ENCODE results near the gene FHL2.

The FHL2 gene

GRCh38 chr2:105442721-105443120, 43.9 kb upstream of the FHL2 start:
- no peak for DNase-seq (ENCODE audit: low read depth)
- TF ChIP-seq CTCF (IDR thresholded peaks at IDR 0.05; ENCODE audit: insufficient read depth, low read depth, low read length, missing control alignments): no peak
- no peak overlapping the region for H3K4me3 ChIP-seq (ENCODE audit: low read depth, low read length)

GRCh38 chr2:105442056-105442455, 43.2 kb upstream of the FHL2 start:
- TF ChIP-seq CTCF (IDR thresholded peaks at IDR 0.05; ENCODE audit: insufficient read depth, low read depth, low read length, missing control alignments): no peak
- DNase-seq (ENCODE audit: low read depth): no peak
- no peak overlapping the region for H3K4me3 ChIP-seq (ENCODE audit: low read depth, low read length)

- no peak for TF ChIP-seq CTCF (IDR thresholded peaks at IDR 0.05; ENCODE audit: insufficient read depth, low read depth, low read length, missing control alignments)
- DNase-seq (ENCODE audit: low read depth): no peak
Observed at GRCh38 chr2:105439141-105439540, 40.3 kb upstream of the FHL2 start.

GRCh38 chr2:105438104-105438929, 39.5 kb upstream of the FHL2 start:
- TF ChIP-seq CTCF (IDR thresholded peaks at IDR 0.05; ENCODE audit: insufficient read depth, low read depth, low read length, missing control alignments): no peak
- no peak overlapping the region for H3K4me3 ChIP-seq (ENCODE audit: low read depth, low read length)
- DNase-seq (ENCODE audit: low read depth): no peak

More at GRCh38 chr2:105439141-105439540, 40.3 kb upstream of the FHL2 start:
- no peak overlapping the region for H3K4me3 ChIP-seq (ENCODE audit: low read depth, low read length)

GRCh38 chr2:105437708-105438103, 38.9 kb upstream of the FHL2 start:
- DNase-seq (ENCODE audit: low read depth): no peak
- no peak overlapping the region for H3K4me3 ChIP-seq (ENCODE audit: low read depth, low read length)
- TF ChIP-seq CTCF (IDR thresholded peaks at IDR 0.05; ENCODE audit: insufficient read depth, low read depth, low read length, missing control alignments): no peak

- no peak overlapping the region for H3K4me3 ChIP-seq (ENCODE audit: low read depth, low read length)
- DNase-seq (ENCODE audit: low read depth): no peak
- no peak for TF ChIP-seq CTCF (IDR thresholded peaks at IDR 0.05; ENCODE audit: insufficient read depth, low read depth, low read length, missing control alignments)
Observed at GRCh38 chr2:105432749-105433148, 33.9 kb upstream of the FHL2 start.

GRCh38 chr2:105432044-105432399, 33.2 kb upstream of the FHL2 start:
- DNase-seq (ENCODE audit: low read depth): no peak

More at GRCh38 chr2:105432044-105432399, 33.2 kb upstream of the FHL2 start:
- TF ChIP-seq CTCF (IDR thresholded peaks at IDR 0.05; ENCODE audit: insufficient read depth, low read depth, low read length, missing control alignments): no peak
- H3K4me3 ChIP-seq (ENCODE audit: low read depth, low read length): no peak overlapping the region
